Cardiac fibroblast (primary cell): ENCODE results near the gene PRDM12.

Source experiments
- DNase-seq, 2 donors: peaks; one replicate each; pipeline versions ENCODE4 v3.0.0 to v3.0.0-alpha.2; 2010; ENCODE audit warnings: low read depth in 2 of 2
- H3K4me3 ChIP-seq, 2 donors: replicated peaks in 1 of 2; 1 replicate in 1 of 2; 2 replicates in 1 of 2; pipeline ENCODE4 v1.5.1; 2011; ENCODE audit warnings: low read depth in 2 of 2, low read length in 2 of 2, mild to moderate bottlenecking in 2 of 2, moderate library complexity in 1 of 2
- CTCF ChIP-seq: IDR thresholded peaks from one replicate; pipeline ENCODE4 v1.5.1; 2011; ENCODE audit warnings: low read depth, mild to moderate bottlenecking, low read length, inconsistent platforms

PRDM12 gene

GRCh38 chr9:130669965-130670364, 5.6 kb downstream of the PRDM12 start:
- H3K4me3 ChIP-seq: no peak overlapping the region

GRCh38 chr9:130670644-130671043, 6.2 kb downstream of the PRDM12 start:
- DNase-seq: no peak
- H3K4me3 ChIP-seq: no peak overlapping the region
- no peak for TF ChIP-seq CTCF

More at GRCh38 chr9:130669965-130670364, 5.6 kb downstream of the PRDM12 start:
- TF ChIP-seq CTCF: no peak
- DNase-seq: no peak

- DNase-seq: no peak
- no peak for TF ChIP-seq CTCF
- no peak overlapping the region for H3K4me3 ChIP-seq
These were observed 8.1 kb downstream of the PRDM12 start for GRCh38 chr9:130672466-130672865.

GRCh38 chr9:130672933-130673615, 8.7 kb downstream of the PRDM12 start:
- DNase-seq: no peak
- no peak for TF ChIP-seq CTCF

GRCh38 chr9:130675396-130675795, 11.0 kb downstream of the PRDM12 start:
- no peak overlapping the region for H3K4me3 ChIP-seq
- no peak for TF ChIP-seq CTCF
- no peak for DNase-seq

More at GRCh38 chr9:130672933-130673615, 8.7 kb downstream of the PRDM12 start:
- no peak overlapping the region for H3K4me3 ChIP-seq

- DNase-seq: no peak
- no peak for TF ChIP-seq CTCF
- no peak overlapping the region for H3K4me3 ChIP-seq
These were observed 12.9 kb downstream of the PRDM12 start for GRCh38 chr9:130677252-130677651.
